Neural cell (in vitro differentiated cells): ENCODE results near the gene SRRD.

Source experiments
- EP300 ChIP-seq: fragments of 450-650 bp; conservative IDR thresholded peaks from 2 replicates; pipeline ENCODE4 v1.6.1; 2014; ENCODE audit warnings: antibody characterized with exemption, mild to moderate bottlenecking, moderate library complexity; ENCODE audit not compliant: poor library complexity, severe bottlenecking
- EZH2 ChIP-seq: fragments of 200-600, 300-800 bp; shearing (Covaris generic), sonication (generic); IDR thresholded peaks from 2 replicates; pipeline ENCODE4 v1.6.1; 2014; ENCODE audit warnings: antibody characterized with exemption, low read length, borderline replicate concordance, mild to moderate bottlenecking; ENCODE audit not compliant: insufficient read depth, poor library complexity, severe bottlenecking
- MXI1 ChIP-seq: fragments of 450-650 bp; conservative IDR thresholded peaks from 2 replicates; pipeline ENCODE4 v1.6.1; 2014; ENCODE audit warnings: antibody characterized with exemption, mild to moderate bottlenecking; ENCODE audit not compliant: poor library complexity, severe bottlenecking
- POLR2AphosphoS5 ChIP-seq: IDR thresholded peaks from 2 replicates; pipeline ENCODE4 v1.6.1; 2012
- RAD21 ChIP-seq: fragments of 450-650 bp; conservative IDR thresholded peaks from 2 replicates; pipeline ENCODE4 v1.6.1; 2014; ENCODE audit warnings: antibody characterized with exemption, mild to moderate bottlenecking, moderate library complexity
- SMC3 ChIP-seq: fragments of 450-650 bp; conservative IDR thresholded peaks from 2 replicates; pipeline ENCODE4 v1.6.1; 2014; ENCODE audit warnings: antibody characterized with exemption, mild to moderate bottlenecking, moderate library complexity; ENCODE audit not compliant: poor library complexity
- TAF1 ChIP-seq: IDR thresholded peaks from 2 replicates; pipeline ENCODE4 v1.6.1; 2012; ENCODE audit warnings: low read depth
- TF ChIP-seq, protein P1 (sequence below): fragments of 450-650 bp; IDR thresholded peaks from 2 replicates; pipeline ENCODE4 v1.5.1; 2014; ENCODE audit warnings: antibody characterized with exemption, mild to moderate bottlenecking, moderate library complexity; ENCODE audit not compliant: poor library complexity, severe bottlenecking
- TF ChIP-seq, protein P2 (sequence below): IDR thresholded peaks from 2 replicates; pipeline ENCODE4 v1.6.1; 2012; ENCODE audit warnings: borderline replicate concordance

DNA sequence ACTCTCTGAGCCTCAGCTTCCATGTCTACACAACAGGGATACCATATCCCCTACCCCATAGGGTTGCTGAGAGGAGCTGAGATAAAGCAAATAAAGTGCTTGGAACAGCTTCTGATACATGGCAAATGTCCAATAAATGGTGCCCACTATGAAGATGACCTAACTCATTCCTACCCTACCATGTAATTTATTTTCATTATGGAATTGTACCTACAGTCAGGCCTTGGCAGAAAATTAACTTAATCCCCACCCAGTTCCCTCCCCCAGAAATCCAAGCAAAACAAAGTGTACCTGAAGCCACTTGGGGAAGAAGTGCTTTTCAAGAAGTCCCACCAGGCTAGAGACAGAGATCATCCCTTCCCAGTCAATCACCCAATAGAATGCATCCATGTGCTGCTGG is 10.8 kb downstream of the SRRD start:
- TF ChIP-seq, protein P1, sequence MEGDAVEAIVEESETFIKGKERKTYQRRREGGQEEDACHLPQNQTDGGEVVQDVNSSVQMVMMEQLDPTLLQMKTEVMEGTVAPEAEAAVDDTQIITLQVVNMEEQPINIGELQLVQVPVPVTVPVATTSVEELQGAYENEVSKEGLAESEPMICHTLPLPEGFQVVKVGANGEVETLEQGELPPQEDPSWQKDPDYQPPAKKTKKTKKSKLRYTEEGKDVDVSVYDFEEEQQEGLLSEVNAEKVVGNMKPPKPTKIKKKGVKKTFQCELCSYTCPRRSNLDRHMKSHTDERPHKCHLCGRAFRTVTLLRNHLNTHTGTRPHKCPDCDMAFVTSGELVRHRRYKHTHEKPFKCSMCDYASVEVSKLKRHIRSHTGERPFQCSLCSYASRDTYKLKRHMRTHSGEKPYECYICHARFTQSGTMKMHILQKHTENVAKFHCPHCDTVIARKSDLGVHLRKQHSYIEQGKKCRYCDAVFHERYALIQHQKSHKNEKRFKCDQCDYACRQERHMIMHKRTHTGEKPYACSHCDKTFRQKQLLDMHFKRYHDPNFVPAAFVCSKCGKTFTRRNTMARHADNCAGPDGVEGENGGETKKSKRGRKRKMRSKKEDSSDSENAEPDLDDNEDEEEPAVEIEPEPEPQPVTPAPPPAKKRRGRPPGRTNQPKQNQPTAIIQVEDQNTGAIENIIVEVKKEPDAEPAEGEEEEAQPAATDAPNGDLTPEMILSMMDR = no peak
- no peak for TF ChIP-seq EP300
- TF ChIP-seq POLR2AphosphoS5 = no peak
- TF ChIP-seq MXI1 = no peak
- TF ChIP-seq EZH2 = no peak
- TF ChIP-seq TAF1 = no peak
- TF ChIP-seq, protein P2, sequence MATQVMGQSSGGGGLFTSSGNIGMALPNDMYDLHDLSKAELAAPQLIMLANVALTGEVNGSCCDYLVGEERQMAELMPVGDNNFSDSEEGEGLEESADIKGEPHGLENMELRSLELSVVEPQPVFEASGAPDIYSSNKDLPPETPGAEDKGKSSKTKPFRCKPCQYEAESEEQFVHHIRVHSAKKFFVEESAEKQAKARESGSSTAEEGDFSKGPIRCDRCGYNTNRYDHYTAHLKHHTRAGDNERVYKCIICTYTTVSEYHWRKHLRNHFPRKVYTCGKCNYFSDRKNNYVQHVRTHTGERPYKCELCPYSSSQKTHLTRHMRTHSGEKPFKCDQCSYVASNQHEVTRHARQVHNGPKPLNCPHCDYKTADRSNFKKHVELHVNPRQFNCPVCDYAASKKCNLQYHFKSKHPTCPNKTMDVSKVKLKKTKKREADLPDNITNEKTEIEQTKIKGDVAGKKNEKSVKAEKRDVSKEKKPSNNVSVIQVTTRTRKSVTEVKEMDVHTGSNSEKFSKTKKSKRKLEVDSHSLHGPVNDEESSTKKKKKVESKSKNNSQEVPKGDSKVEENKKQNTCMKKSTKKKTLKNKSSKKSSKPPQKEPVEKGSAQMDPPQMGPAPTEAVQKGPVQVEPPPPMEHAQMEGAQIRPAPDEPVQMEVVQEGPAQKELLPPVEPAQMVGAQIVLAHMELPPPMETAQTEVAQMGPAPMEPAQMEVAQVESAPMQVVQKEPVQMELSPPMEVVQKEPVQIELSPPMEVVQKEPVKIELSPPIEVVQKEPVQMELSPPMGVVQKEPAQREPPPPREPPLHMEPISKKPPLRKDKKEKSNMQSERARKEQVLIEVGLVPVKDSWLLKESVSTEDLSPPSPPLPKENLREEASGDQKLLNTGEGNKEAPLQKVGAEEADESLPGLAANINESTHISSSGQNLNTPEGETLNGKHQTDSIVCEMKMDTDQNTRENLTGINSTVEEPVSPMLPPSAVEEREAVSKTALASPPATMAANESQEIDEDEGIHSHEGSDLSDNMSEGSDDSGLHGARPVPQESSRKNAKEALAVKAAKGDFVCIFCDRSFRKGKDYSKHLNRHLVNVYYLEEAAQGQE = no peak
- no peak for TF ChIP-seq SMC3
- TF ChIP-seq RAD21 = no peak
